ENCODE results near the gene PICK1. TPM values are rescaled to one million over a fixed set of nuclear protein-coding genes. Genes with fewer than 3 reads are reported as not detected.

PICK1 gene
- total and polyA plus RNA-seq, 2 experiments from 2014 or later: 8.4 to 14.4 TPM

DNA sequence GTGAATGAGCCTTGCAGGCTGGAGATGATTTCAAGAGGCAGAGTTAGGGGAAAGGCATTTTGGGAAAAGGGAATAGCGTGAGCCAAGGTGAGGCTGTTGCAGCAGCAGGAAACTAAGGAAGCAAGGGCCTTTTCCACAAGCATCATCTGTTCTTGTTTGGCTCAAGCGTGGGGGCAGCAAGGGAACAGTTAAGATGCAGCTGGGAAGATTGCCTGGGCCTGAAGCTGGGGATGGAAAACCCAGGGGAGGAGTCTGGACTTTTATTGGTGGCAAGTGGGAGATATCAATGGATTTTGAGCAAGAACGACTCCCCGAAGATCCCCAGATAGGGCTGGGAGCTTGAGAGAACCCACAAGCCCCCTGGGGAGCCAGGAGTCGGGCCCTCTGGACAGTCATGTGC lies 27.3 kb upstream of the PICK1 start:
- H3K79me2 ChIP-seq (ENCODE audit: insufficient read depth): no peaks in the 10 kb centered on the region
- TF ChIP-seq EZH2phosphoT487 (IDR thresholded peaks at IDR 0.05; ENCODE audit: insufficient read depth, low read depth): no peak
- TF ChIP-seq EZH2 (IDR thresholded peaks at IDR 0.05; ENCODE audit: insufficient read depth, poor library complexity, severe bottlenecking): no peak
- no peaks in the 10 kb centered on the region for H3K36me3 ChIP-seq (ENCODE audit: low read depth)
- no peaks in the 10 kb centered on the region for H4K20me1 ChIP-seq (ENCODE audit: insufficient read depth)
- no peak overlapping the region for H3K4me3 ChIP-seq
- H2AFZ ChIP-seq: no peak overlapping the region
- H3K27ac ChIP-seq: no peak overlapping the region
- WGBS, 2 experiments (ENCODE audit: low coverage in 1 of 2, low lambda C conversion rate in 2 of 2, missing lambda C conversion rate in 2 of 2): 61 to 70% methylated on average over 5 of the region's 5 CpGs
- H3K9me3 ChIP-seq (ENCODE audit: low read depth): no peaks in the 10 kb centered on the region
- H3F3A ChIP-seq (ENCODE audit: insufficient read depth): no peaks in the 10 kb centered on the region
- peaks cover 17% of the 10 kb centered on the region for H3K4me1 ChIP-seq (ENCODE audit: insufficient read depth)
- no peaks in the 10 kb centered on the region for H3K9me2 ChIP-seq (ENCODE audit: insufficient read depth)
- DNase-seq: no peak
- no peak overlapping the region for H3K9ac ChIP-seq
- no peak overlapping the region for H3K4me2 ChIP-seq (ENCODE audit: unreplicated experiment)
- H3K27me3 ChIP-seq (replicated peaks; ENCODE audit: insufficient read depth): no peaks in the 10 kb centered on the region
- in situ Hi-C loops (cut with MboI): no loop called here

DNA sequence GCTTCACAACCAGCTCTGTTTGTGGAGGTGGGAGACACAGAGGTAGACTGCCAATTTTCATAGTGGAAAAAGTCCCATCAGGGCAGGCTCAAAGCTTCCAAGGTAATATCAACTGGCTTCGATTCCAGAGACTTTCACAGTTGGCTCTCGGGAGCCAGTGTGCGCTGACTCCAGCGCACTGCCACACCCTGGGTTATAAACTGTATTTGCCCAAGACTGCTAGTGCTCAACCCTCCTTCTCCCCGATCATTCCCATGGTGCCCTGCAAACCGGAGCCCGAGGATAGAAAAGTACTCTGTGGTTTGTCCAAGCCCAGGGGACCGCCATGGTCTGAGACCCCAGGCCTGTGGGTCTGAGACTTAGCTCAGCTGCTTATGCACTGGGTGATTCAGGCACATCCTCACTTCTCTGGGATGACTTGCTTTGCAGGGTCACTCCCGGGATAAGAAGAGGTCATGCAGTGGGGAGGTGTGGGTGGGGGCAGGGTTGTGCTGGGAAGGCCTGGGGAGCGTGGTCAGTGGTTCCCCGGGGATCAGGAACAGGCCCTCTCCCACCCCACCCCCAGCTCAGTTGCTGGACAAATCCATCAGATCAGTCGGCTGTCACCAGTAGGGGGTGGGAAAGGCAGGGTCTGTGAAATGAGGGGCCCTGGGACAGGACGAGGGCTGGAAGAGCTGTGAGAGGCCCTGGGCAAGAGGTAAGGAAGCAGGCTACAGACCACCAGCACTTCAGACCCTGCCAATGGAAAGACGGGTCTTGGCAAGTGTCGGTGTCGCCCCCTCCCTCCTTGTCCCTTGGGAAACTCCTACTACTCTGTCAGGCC lies 26.7 kb upstream of the PICK1 start:
- Histone ChIP-seq H4K20me1 (ENCODE audit: insufficient read depth) (no peaks in the 10 kb centered on the region), H3K4me1 (ENCODE audit: insufficient read depth) (peaks cover 19% of the 10 kb centered on the region), H2AFZ (no peak overlapping the region), H3K9ac (no peak overlapping the region), H3K27me3 (replicated peaks; ENCODE audit: insufficient read depth) (no peaks in the 10 kb centered on the region), H3K79me2 (ENCODE audit: insufficient read depth) (no peaks in the 10 kb centered on the region), H3F3A (ENCODE audit: insufficient read depth) (no peaks in the 10 kb centered on the region), H3K27ac (no peak overlapping the region), H3K9me3 (ENCODE audit: low read depth) (no peaks in the 10 kb centered on the region), H3K9me2 (ENCODE audit: insufficient read depth) (no peaks in the 10 kb centered on the region), H3K4me3 (no peak overlapping the region), H3K4me2 (ENCODE audit: unreplicated experiment) (no peak overlapping the region), H3K36me3 (ENCODE audit: low read depth) (no peaks in the 10 kb centered on the region)
- in situ Hi-C loops (cut with MboI): no loop called here
- 70 to 73% methylated on average over 14 to 16 of the region's 16 CpGs for WGBS, 2 experiments (ENCODE audit: low coverage in 1 of 2, low lambda C conversion rate in 2 of 2, missing lambda C conversion rate in 2 of 2)
- TF ChIP-seq EZH2phosphoT487 (IDR thresholded peaks at IDR 0.05; ENCODE audit: insufficient read depth, low read depth) (no peak), EZH2 (IDR thresholded peaks at IDR 0.05; ENCODE audit: insufficient read depth, poor library complexity, severe bottlenecking) (no peak)
- DNase-seq: peak; percentile 24

DNA sequence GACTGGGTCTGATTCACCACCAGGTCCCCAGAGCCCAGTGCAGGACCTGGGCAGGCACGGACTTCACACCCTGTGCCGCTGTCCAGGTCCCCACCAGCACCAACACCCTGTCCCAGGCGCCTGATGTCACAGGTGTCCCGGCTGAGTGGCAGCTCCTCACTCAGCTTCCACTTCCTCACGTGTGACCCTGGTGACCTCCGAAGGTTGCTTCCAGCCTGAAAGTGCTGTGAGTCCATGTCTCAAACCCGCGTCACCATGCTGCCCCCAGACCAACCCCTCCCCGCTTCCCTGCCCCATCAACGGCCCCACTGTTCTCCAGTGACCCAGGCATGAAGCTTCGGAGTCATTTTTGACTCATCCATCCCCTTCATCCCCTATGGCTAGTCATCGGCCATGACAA lies 25.7 kb upstream of the PICK1 start:
- in situ Hi-C loops (cut with MboI): no loop called here
- Histone ChIP-seq H3K79me2 (ENCODE audit: insufficient read depth) (no peaks in the 10 kb centered on the region), H3K36me3 (ENCODE audit: low read depth) (no peaks in the 10 kb centered on the region), H3K9me2 (ENCODE audit: insufficient read depth) (no peaks in the 10 kb centered on the region), H3F3A (ENCODE audit: insufficient read depth) (no peaks in the 10 kb centered on the region), H4K20me1 (ENCODE audit: insufficient read depth) (no peaks in the 10 kb centered on the region), H3K27ac (no peak overlapping the region), H3K27me3 (replicated peaks; ENCODE audit: insufficient read depth) (no peaks in the 10 kb centered on the region), H3K4me1 (ENCODE audit: insufficient read depth) (peaks cover 19% of the 10 kb centered on the region), H2AFZ (no peak overlapping the region), H3K9me3 (ENCODE audit: low read depth) (no peaks in the 10 kb centered on the region), H3K9ac (no peak overlapping the region), H3K4me2 (ENCODE audit: unreplicated experiment) (no peak overlapping the region), H3K4me3 (no peak overlapping the region)
- TF ChIP-seq EZH2 (IDR thresholded peaks at IDR 0.05; ENCODE audit: insufficient read depth, poor library complexity, severe bottlenecking) (no peak), EZH2phosphoT487 (IDR thresholded peaks at IDR 0.05; ENCODE audit: insufficient read depth, low read depth) (no peak)
- no peak for DNase-seq
- 86 to 91% methylated on average over 9 to 12 of the region's 12 CpGs for WGBS, 2 experiments (ENCODE audit: low coverage in 1 of 2, low lambda C conversion rate in 2 of 2, missing lambda C conversion rate in 2 of 2)

DNA sequence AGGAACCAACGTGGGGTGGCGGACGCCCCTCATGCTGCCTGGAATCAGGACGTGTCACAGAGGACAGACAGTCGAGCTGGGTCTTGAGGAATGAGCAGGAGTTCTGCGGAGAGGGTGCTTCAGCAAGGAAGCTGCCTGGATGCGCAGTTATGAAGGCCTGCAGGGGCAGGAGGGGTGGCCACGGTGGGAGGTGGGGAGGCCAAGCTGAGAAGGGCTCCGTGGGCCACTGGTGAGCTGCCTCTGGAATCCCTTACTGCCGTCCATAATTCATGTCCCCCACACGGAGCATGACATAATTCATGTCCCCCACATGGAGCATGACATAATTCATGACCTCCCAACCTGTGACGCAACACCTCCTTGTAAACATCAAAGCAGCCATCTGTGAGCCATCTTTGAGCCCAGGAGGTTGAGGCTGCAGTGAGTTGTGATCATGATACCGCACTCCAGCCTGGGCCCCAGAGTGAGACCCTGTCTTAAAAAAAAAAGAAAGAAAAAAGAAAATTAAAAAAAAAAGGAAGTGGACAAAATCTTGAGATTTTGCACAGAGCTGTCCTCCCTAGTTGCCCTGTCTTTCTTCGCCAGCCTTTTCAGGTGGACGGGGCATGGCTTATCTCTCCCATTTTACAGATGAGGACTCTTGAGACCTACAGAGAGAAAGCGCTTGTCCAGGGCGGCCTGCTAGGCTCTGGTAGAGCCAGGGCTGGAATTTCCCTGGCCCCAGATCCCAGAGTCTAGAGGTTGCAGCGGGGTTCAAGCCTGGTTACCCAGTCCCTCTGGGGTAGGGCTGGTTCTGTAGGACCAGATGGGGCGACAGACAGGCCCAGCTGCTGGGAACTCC lies 24.3 kb upstream of the PICK1 start:
- Histone ChIP-seq H2AFZ (no peak overlapping the region), H3K9me2 (ENCODE audit: insufficient read depth) (no peaks in the 10 kb centered on the region), H3K4me3 (no peak overlapping the region), H3F3A (ENCODE audit: insufficient read depth) (no peaks in the 10 kb centered on the region), H3K9me3 (ENCODE audit: low read depth) (no peaks in the 10 kb centered on the region), H4K20me1 (ENCODE audit: insufficient read depth) (no peaks in the 10 kb centered on the region), H3K36me3 (ENCODE audit: low read depth) (no peaks in the 10 kb centered on the region), H3K4me2 (ENCODE audit: unreplicated experiment) (no peak overlapping the region), H3K4me1 (ENCODE audit: insufficient read depth) (peaks cover 19% of the 10 kb centered on the region), H3K27ac (no peak overlapping the region), H3K79me2 (ENCODE audit: insufficient read depth) (no peaks in the 10 kb centered on the region), H3K27me3 (replicated peaks; ENCODE audit: insufficient read depth) (no peaks in the 10 kb centered on the region), H3K9ac (no peak overlapping the region)
- DNase-seq: peak; percentile 83
- TF ChIP-seq EZH2 (IDR thresholded peaks at IDR 0.05; ENCODE audit: insufficient read depth, poor library complexity, severe bottlenecking) (no peak), EZH2phosphoT487 (IDR thresholded peaks at IDR 0.05; ENCODE audit: insufficient read depth, low read depth) (no peak)
- in situ Hi-C loops (cut with MboI): no loop called here
- 77 to 79% methylated on average over 19 of the region's 19 CpGs for WGBS, 2 experiments (ENCODE audit: low coverage in 1 of 2, low lambda C conversion rate in 2 of 2, missing lambda C conversion rate in 2 of 2)
